Lung (tissue), 12 donors: ENCODE measurements around the gene GATA6. TPM values are rescaled to one million over a fixed set of nuclear protein-coding genes. Genes with fewer than 3 reads are reported as not detected.

Experiments
- ATAC-seq: fragments of 200-7000 bp; cut with Tn5 transposase; one replicate; pipeline ENCODE4 v1.9.1; 2020; ENCODE audit warnings: moderate number of reproducible peaks; ENCODE audit not compliant: insufficient read depth, low FRiP score
- DNase-seq, 3 donors: peaks; one replicate each; pipeline ENCODE4 v3.0.0-alpha.2; 2013 to 2017
- H3K27ac ChIP-seq, 2 donors: one replicate each; pipeline ENCODE4 v1.5.1; 2013; ENCODE audit warnings: mild to moderate bottlenecking in 2 of 2, moderate library complexity in 2 of 2, control low read depth in 1 of 2, inconsistent platforms in 1 of 2, low read depth in 1 of 2, low read length in 1 of 2
- H3K27me3 ChIP-seq, 3 donors: one replicate each; pipeline ENCODE4 v1.5.1; 2013; ENCODE audit warnings: low read length in 2 of 3; ENCODE audit not compliant: control insufficient read depth in 3 of 3, insufficient read depth in 3 of 3
- H3K36me3 ChIP-seq, 4 donors: one replicate each; pipeline ENCODE4 v1.5.1; 2013; ENCODE audit warnings: low read length in 4 of 4, mild to moderate bottlenecking in 1 of 4, moderate library complexity in 1 of 4; ENCODE audit not compliant: control insufficient read depth in 4 of 4, insufficient read depth in 4 of 4
- H3K4me1 ChIP-seq, 5 donors: one replicate each; pipeline ENCODE4 v1.5.1; 2013; ENCODE audit warnings: low read length in 5 of 5, mild to moderate bottlenecking in 2 of 5, moderate library complexity in 1 of 5; ENCODE audit not compliant: control insufficient read depth in 5 of 5, insufficient read depth in 5 of 5
- H3K4me3 ChIP-seq: one replicate; pipeline ENCODE4 v1.5.1; 2013; ENCODE audit warnings: mild to moderate bottlenecking, control low read depth, moderate library complexity
- H3K9ac ChIP-seq, 2 donors: one replicate each; pipeline ENCODE4 v1.5.1; 2013; ENCODE audit warnings: low read length in 2 of 2, control low read depth in 1 of 2; ENCODE audit not compliant: insufficient read depth in 1 of 2
- H3K9me3 ChIP-seq, 4 donors: one replicate each; pipeline ENCODE4 v1.5.1; 2013; ENCODE audit warnings: low read length in 3 of 4, mild to moderate bottlenecking in 1 of 4, moderate library complexity in 1 of 4; ENCODE audit not compliant: control insufficient read depth in 4 of 4, insufficient read depth in 3 of 4
- CTCF ChIP-seq: IDR thresholded peaks from 2 replicates; pipeline ENCODE4 v1.5.1; 2012; ENCODE audit warnings: mild to moderate bottlenecking; ENCODE audit errors: control extremely low read depth, extremely low read depth
- WGBS, 2 donors: extraction: QIAGEN DNeasy Blood & Tissue Kit; methylation state at CpG; one replicate each; pipeline ENCODE4 v1.1.7; 2013; 5-methylcytosine and 5-hydroxymethylcytosine counted together
- polyA plus RNA-seq, 2 donors: library from polyadenylated mRNA; stranded (reverse); fragments of 200-250 nt; gene quantifications; one replicate each; pipeline ENCODE4 v1.2.1, GENCODE V29; 2013
- total RNA-seq, 2 donors: library from RNA; depleted of rRNA in 1 of 2; stranded (reverse); fragments of >200 nt in 1 of 2; gene quantifications; one replicate each; pipeline ENCODE4 v1.2.1, GENCODE V29; 2014 to 2021
- donor health status: control.
- donor health status: control.
- donor health status: Bipolar disorder and iron deficiency.
- donor health status: healthy.
- donor health status: DM: yes; HTN: yes; CAD: no.

The GATA6 gene
- total and polyA plus RNA-seq, 4 donors, result 11.3 to 34.3 (median 21.8) TPM

- Histone ChIP-seq H3K36me3 (peaks cover 0 to 8% (median 0%) of the 10 kb centered on the region in 4 donors), H3K4me1 (peaks cover 0 to 31% (median 0%) of the 10 kb centered on the region in 5 donors), H3K27me3 (peaks cover 0 to 10% (median 5%) of the 10 kb centered on the region in 3 donors), H3K4me3 (peak overlapping the region; percentile 33), H3K9me3 (no peaks in the 10 kb centered on the region), H3K9ac (peak overlapping the region in 1 of 2 donors; percentile 82), H3K27ac (peak overlapping the region; percentile 79 to 98)
- DNase-seq (peak in 1 of 3 donors; percentile 24), ATAC-seq (no peak)
- no peak for TF ChIP-seq CTCF
- WGBS, 2 donors, result 11 to 18% methylated on average over 55 to 57 of the region's 57 CpGs
Observed at GRCh38 chr18:22165603-22166068, 3.8 kb upstream of the GATA6 start.

DNA sequence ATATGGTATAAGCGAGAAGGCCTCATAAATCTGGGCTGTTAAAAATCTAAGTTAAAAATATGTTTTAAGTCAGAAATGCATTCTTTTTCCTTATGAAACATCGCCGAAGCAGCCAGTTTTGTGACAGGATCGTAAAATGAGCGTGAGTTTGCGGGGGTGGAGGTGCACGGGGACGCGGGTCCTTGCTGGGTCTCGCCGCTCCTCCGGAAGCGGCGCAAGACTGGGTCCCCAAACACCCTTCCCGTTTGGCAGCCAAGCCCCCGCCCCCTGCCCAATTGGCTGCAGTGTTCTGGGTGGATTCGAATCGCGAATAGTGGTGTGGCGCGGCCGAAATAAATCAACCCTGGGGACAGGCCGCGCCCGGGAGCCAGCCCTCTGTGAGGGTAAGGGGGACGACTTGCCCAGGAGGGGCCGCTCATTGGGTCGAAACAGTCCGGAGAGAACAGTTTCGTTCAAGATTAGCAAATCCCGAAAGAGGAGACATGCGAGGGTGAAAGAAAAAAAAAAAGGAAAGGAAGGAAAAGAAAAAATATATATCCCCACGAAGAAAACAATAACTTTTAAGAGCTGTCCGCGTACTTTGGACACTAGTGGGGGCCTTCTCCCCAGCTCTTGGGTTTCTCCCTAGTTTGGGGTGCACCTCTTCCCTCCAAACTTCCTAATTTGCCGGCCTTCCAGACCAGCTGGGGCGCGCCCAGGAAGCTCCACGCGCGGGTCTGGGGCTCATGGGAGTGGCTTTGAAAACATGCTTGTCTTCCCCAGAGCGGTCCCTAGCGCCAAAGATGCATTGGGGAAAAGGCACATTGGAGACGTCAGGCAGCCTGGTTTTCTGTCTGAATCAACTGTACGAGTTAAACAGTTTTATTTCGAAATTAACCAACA, 3.1 kb upstream of the GATA6 start:
- ATAC-seq, result no peak
- H3K36me3 ChIP-seq, result peaks cover 0 to 12% (median 0%) of the 10 kb centered on the region in 4 donors
- no peaks in the 10 kb centered on the region for H3K9me3 ChIP-seq
- peaks cover 0 to 31% (median 0%) of the 10 kb centered on the region in 5 donors for H3K4me1 ChIP-seq
- H3K9ac ChIP-seq, result peak overlapping the region; percentile 67 to 82
- DNase-seq, result peak; percentile 82 to 89 (median 86)
- peaks cover 0 to 10% (median 2%) of the 10 kb centered on the region in 3 donors for H3K27me3 ChIP-seq
- H3K4me3 ChIP-seq, result no peak overlapping the region
- 10 to 24% methylated on average over 46 of the region's 46 CpGs for WGBS, 2 donors
- peak overlapping the region; percentile 68 to 98 for H3K27ac ChIP-seq
- no peak for TF ChIP-seq CTCF

GRCh38 chr18:22167091-22167470, 2.3 kb upstream of the GATA6 start:
- Histone ChIP-seq H3K9ac (peak overlapping the region; percentile 67 to 80), H3K27ac (peak overlapping the region; percentile 57 to 98), H3K27me3 (peaks cover 0 to 10% (median 2%) of the 10 kb centered on the region in 3 donors), H3K36me3 (peaks cover 0 to 15% (median 3%) of the 10 kb centered on the region in 4 donors), H3K4me1 (peaks cover 0 to 31% (median 2%) of the 10 kb centered on the region in 5 donors), H3K4me3 (no peak overlapping the region), H3K9me3 (no peaks in the 10 kb centered on the region)
- TF ChIP-seq CTCF, result no peak
- 12 to 26% methylated on average over 25 of the region's 25 CpGs for WGBS, 2 donors
- DNase-seq (peak in 1 of 3 donors; percentile 44), ATAC-seq (no peak)
